ENCODE data around the gene MAML1.

DNA sequence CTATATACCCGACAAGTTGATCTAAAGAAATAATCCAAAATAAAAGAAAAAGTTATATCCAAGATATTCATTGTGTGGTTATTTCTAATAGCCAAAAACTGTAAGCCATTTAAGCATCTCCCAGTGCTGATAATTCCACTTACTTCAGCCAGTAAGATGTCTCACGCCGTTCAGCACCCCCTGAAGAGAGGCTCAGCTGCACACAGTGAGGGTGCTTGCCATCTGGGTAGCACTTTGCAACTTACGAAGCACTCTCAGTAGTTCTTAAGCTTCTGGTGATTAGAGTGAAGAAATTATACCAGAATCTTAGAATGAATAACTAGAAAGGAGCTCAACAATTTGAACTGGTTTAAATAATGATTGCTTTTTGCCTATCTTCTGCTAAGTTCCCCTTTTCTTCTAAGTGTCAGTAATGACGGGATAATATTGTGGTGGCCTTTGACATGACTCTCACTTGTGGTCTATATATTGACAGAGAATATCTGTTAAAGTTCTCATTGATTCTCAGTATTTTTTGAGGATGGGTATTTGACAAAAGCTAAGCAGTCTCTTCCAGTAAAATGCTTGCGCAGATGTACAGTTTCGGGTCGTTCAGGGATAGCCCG lies 35.0 kb downstream of the MAML1 start:
- no peak for TF ChIP-seq CTCF (IDR thresholded peaks at IDR 0.05)
- TF ChIP-seq POLR2A (IDR thresholded peaks at IDR 0.05), result no peak
